SH-SY5Y (cell line): Measurements from ENCODE around the gene PKNOX2.

Experiments
- GATA2 ChIP-seq: IDR thresholded peaks from 2 replicates; pipeline ENCODE4 v1.6.1; 2011; ENCODE audit warnings: mild to moderate bottlenecking, low read depth, low read length
- GATA3 ChIP-seq: IDR thresholded peaks from 2 replicates; pipeline ENCODE4 v1.6.1; 2011; ENCODE audit warnings: low read depth, mild to moderate bottlenecking, low read length, moderate library complexity

- TF ChIP-seq GATA3 (no peak), GATA2 (no peak)
These were observed 28.6 kb upstream of the PKNOX2 start for GRCh38 chr11:125136001-125136400.
